OCI-LY1 (cell line): ENCODE measurements around the gene CELF2.

Source experiments
- CTCF ChIP-seq: fragments of 200-600 bp; sonication (generic), shearing (Covaris generic); IDR thresholded peaks from 2 replicates; pipeline ENCODE4 v1.5.1; 2017; ENCODE audit warnings: mild to moderate bottlenecking, antibody characterized with exemption, low read length, moderate library complexity, mixed read lengths
- EZH2 ChIP-seq: fragments of 200-600 bp; sonication (generic), shearing (Covaris generic); IDR thresholded peaks from 2 replicates; pipeline ENCODE4 v1.8.0; 2017; ENCODE audit warnings: borderline replicate concordance, mixed run types, mild to moderate bottlenecking, antibody characterized with exemption, low read length, moderate library complexity, mixed read lengths

- no peak for TF ChIP-seq CTCF
- no peak for TF ChIP-seq EZH2
Observed at GRCh38 chr10:11181978-11182377, 164.3 kb downstream of the CELF2 start.
